Liver (tissue), 9 donors: ENCODE data around the gene FAM110D. TPM values are rescaled to one million over a fixed set of nuclear protein-coding genes. Genes with fewer than 3 reads are reported as not detected.

Experiments
- DNase-seq: peaks from one replicate; pipeline ENCODE4 v3.0.0-alpha.2; 2017; ENCODE audit warnings: low spot score
- H3K27ac ChIP-seq, 2 donors: one replicate each; pipeline ENCODE4 v1.7.0; 2013; ENCODE audit warnings: inconsistent platforms in 2 of 2, low read length in 2 of 2, control low read depth in 1 of 2, low read depth in 1 of 2, mild to moderate bottlenecking in 1 of 2
- H3K27me3 ChIP-seq, 4 donors: one replicate each; pipeline versions ENCODE4 v1.6.1 to v1.7.0; 2013; ENCODE audit warnings: low read length in 3 of 4, inconsistent platforms in 1 of 4, mild to moderate bottlenecking in 1 of 4, moderate library complexity in 1 of 4; ENCODE audit not compliant: control insufficient read depth in 4 of 4, insufficient read depth in 4 of 4
- H3K36me3 ChIP-seq, 4 donors: one replicate each; pipeline versions ENCODE4 v1.6.1 to v1.7.0; 2013; ENCODE audit warnings: low read length in 3 of 4, mild to moderate bottlenecking in 3 of 4, low read depth in 1 of 4, moderate library complexity in 1 of 4; ENCODE audit not compliant: control insufficient read depth in 4 of 4, insufficient read depth in 3 of 4
- H3K4me1 ChIP-seq, 4 donors: one replicate each; pipeline versions ENCODE4 v1.6.1 to v1.7.0; 2013; ENCODE audit warnings: low read length in 3 of 4, mild to moderate bottlenecking in 3 of 4, moderate library complexity in 1 of 4; ENCODE audit not compliant: control insufficient read depth in 4 of 4, insufficient read depth in 4 of 4
- H3K4me3 ChIP-seq, 3 donors: one replicate each; pipeline versions ENCODE4 v1.6.1 to v1.7.0; 2013; ENCODE audit warnings: low read length in 3 of 3, control low read depth in 1 of 3, low read depth in 1 of 3, mild to moderate bottlenecking in 1 of 3
- H3K9ac ChIP-seq, 2 donors: one replicate each; pipeline ENCODE4 v1.7.0; 2013; ENCODE audit warnings: low read length in 2 of 2, mild to moderate bottlenecking in 2 of 2, moderate library complexity in 2 of 2, control low read depth in 1 of 2, low read depth in 1 of 2
- H3K9me3 ChIP-seq, 4 donors: one replicate each; pipeline versions ENCODE4 v1.6.1 to v1.7.0; 2013; ENCODE audit warnings: low read length in 3 of 4; ENCODE audit not compliant: control insufficient read depth in 4 of 4
- ATF3 ChIP-seq: IDR thresholded peaks from 2 replicates; pipeline ENCODE4 v1.6.1; 2016; ENCODE audit warnings: antibody characterized with exemption
- FOXA1 ChIP-seq: IDR thresholded peaks from 2 replicates; pipeline ENCODE4 v1.6.1; 2016; ENCODE audit warnings: antibody characterized with exemption
- HNF4G ChIP-seq: IDR thresholded peaks from 2 replicates; pipeline ENCODE4 v1.6.1; 2016; ENCODE audit warnings: antibody characterized with exemption
- NR2F2 ChIP-seq: IDR thresholded peaks from 2 replicates; pipeline ENCODE4 v1.6.1; 2016; ENCODE audit warnings: antibody characterized with exemption
- REST ChIP-seq: IDR thresholded peaks from 2 replicates; pipeline ENCODE4 v1.6.1; 2016; ENCODE audit warnings: antibody characterized with exemption, mild to moderate bottlenecking
- SP1 ChIP-seq: IDR thresholded peaks from 2 replicates; pipeline ENCODE4 v1.6.1; 2018; ENCODE audit warnings: antibody characterized with exemption, mild to moderate bottlenecking
- ZBTB33 ChIP-seq: IDR thresholded peaks from 2 replicates; pipeline ENCODE4 v1.6.1; 2016; ENCODE audit warnings: antibody characterized with exemption
- WGBS: extraction: QIAGEN DNeasy Blood & Tissue Kit; methylation state at CpG from one replicate; pipeline ENCODE4 v1.1.7; 2013; 5-methylcytosine and 5-hydroxymethylcytosine counted together
- polyA plus RNA-seq, 2 donors: library from polyadenylated mRNA; stranded (reverse) in 1 of 2; unstranded in 1 of 2; fragments of 200-250 nt in 1 of 2; fragments of >200 nt in 1 of 2; fragmentation: Nextera tagmentation in 1 of 2; extraction: Ambion mirVana in 1 of 2; gene quantifications; one replicate each; pipeline versions ENCODE4 v1.2.1 to v1.2.3, GENCODE V29; 2013 to 2015
- total RNA-seq, 2 donors: library from RNA; depleted of rRNA; stranded (reverse); fragments of >200 nt; gene quantifications; one replicate each; pipeline ENCODE4 v1.2.3, GENCODE V29; 2014
- donor health status: healthy.
- donor health status: healthy.
- donor health status: healthy.
- donor health status: healthy.
- donor health status: healthy.

The FAM110D gene
- total and polyA plus RNA-seq, 4 donors: 0.10 to 0.50 (median 0.27) TPM

- peak; percentile 52 for DNase-seq
- no peaks in the 10 kb centered on the region for H3K9me3 ChIP-seq
- peaks cover 7 to 19% (median 17%) of the 10 kb centered on the region in 4 donors for H3K4me1 ChIP-seq
- peak overlapping the region in 1 of 2 donors; percentile 31 for H3K27ac ChIP-seq
- no peak for TF ChIP-seq HNF4G
- TF ChIP-seq REST: no peak
- TF ChIP-seq SP1: peak; percentile 18
- TF ChIP-seq ZBTB33: no peak
- no peaks in the 10 kb centered on the region for H3K27me3 ChIP-seq
- H3K4me3 ChIP-seq: no peak overlapping the region
- H3K36me3 ChIP-seq: peaks cover 0 to 6% (median 0%) of the 10 kb centered on the region in 4 donors
- no peak overlapping the region for H3K9ac ChIP-seq
- WGBS: 76% methylated on average over 9 of the region's 9 CpGs
These were observed 32.4 kb upstream of the FAM110D start for GRCh38 chr1:26126321-26127084.

- DNase-seq: no peak
- no peaks in the 10 kb centered on the region for H3K27me3 ChIP-seq
- H3K4me1 ChIP-seq: peaks cover 2 to 19% (median 17%) of the 10 kb centered on the region in 4 donors
- no peaks in the 10 kb centered on the region for H3K36me3 ChIP-seq
- H3K4me3 ChIP-seq: no peak overlapping the region
- TF ChIP-seq ATF3: no peak
- TF ChIP-seq NR2F2: no peak
- no peaks in the 10 kb centered on the region for H3K9me3 ChIP-seq
- 60% methylated on average over 13 of the region's 13 CpGs for WGBS
- H3K27ac ChIP-seq: no peak overlapping the region
- H3K9ac ChIP-seq: no peak overlapping the region
These were observed 31.4 kb upstream of the FAM110D start for GRCh38 chr1:26127235-26128163.

- Histone ChIP-seq H3K4me3 (no peak overlapping the region), H3K4me1 (peaks cover 2 to 19% (median 11%) of the 10 kb centered on the region in 4 donors), H3K27ac (no peak overlapping the region), H3K9me3 (no peaks in the 10 kb centered on the region), H3K9ac (no peak overlapping the region), H3K27me3 (no peaks in the 10 kb centered on the region), H3K36me3 (no peaks in the 10 kb centered on the region)
- no peak for DNase-seq
- TF ChIP-seq FOXA1: no peak
- WGBS: 92% methylated on average over 4 of the region's 4 CpGs
These were observed 29.1 kb upstream of the FAM110D start for GRCh38 chr1:26129778-26130177.
